Activated T-helper 1 cell treated with anti-CD3 and anti-CD28 coated beads, Interleukin-12 subunit alpha, Interleukin-12 subunit beta, Interleukin-2, Interleukin-4 antibody, amounts not matched to agents 30 ng/mL and 10 ng/mL and 1 ng/mL, durations not matched to agents 14 hours and 24 hours and 36 hours (primary cell): ENCODE measurements around the gene CCSER1. TPM values are rescaled to one million over a fixed set of nuclear protein-coding genes. Genes with fewer than 3 reads are reported as not detected.
"Not testable (repeated sequence)": the region's sequence is repeated elsewhere in the genome, so short reads cannot be mapped to it uniquely, and the experiment has no call there.

Experiments
- DNase-seq: peaks from one replicate; pipeline ENCODE4 v3.0.0; 2021; ENCODE audit warnings: low spot score
- H3K27ac Mint-ChIP-seq: one replicate; pipeline ENCODE4 v1.8.0; 2021; ENCODE audit warnings: mild to moderate bottlenecking, mixed read lengths
- H3K27me3 Mint-ChIP-seq: one replicate; pipeline ENCODE4 v1.8.0; 2022; ENCODE audit warnings: mild to moderate bottlenecking, moderate library complexity, mixed read lengths; ENCODE audit not compliant: insufficient read depth
- H3K36me3 Mint-ChIP-seq: one replicate; pipeline ENCODE4 v1.8.0; 2021; ENCODE audit warnings: low read depth, mixed read lengths
- H3K4me1 Mint-ChIP-seq: one replicate; pipeline ENCODE4 v1.8.0; 2021; ENCODE audit warnings: low read depth, mixed read lengths
- H3K4me3 Mint-ChIP-seq: one replicate; pipeline ENCODE4 v1.8.0; 2021; ENCODE audit warnings: mild to moderate bottlenecking, moderate library complexity, mixed read lengths
- H3K9me3 Mint-ChIP-seq: one replicate; pipeline ENCODE4 v1.8.0; 2021; ENCODE audit warnings: mixed read lengths
- intact Hi-C: fragments of 100-400 bp; cut with micrococcal nuclease; formaldehyde crosslinking; loops from one replicate; pipeline ENCODE4 v1.15.1; 2024
- total RNA-seq: library from RNA; stranded (reverse); gene quantifications from 2 replicates; pipeline ENCODE4 v1.2.3, GENCODE V29; 2022

The CCSER1 gene
- total RNA-seq, 1 donor from 2014 or later: not detected

DNA sequence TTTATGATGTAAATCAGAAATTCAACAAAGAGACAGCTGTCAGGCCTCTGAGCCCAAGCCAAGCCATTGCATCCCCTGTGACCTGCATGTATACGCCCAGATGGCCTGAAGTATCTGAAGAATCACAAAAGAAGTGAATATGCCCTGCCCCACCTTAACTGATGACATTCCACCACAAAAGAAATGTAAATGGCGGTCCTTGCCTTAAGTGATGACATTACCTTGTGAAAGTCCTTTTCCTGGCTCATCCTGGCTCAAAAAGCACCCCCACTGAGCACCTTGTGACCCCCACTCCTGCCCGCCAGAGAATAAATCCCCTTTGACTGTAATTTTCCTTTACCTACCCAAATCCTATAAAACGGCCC is 1496.4 kb downstream of the CCSER1 start:
- H3K9me3 Mint-ChIP-seq: peaks cover 34% of the 10 kb centered on the region
- H3K36me3 Mint-ChIP-seq, H3K27me3 Mint-ChIP-seq, H3K4me1 Mint-ChIP-seq, intact Hi-C loops, H3K27ac Mint-ChIP-seq, DNase-seq, H3K4me3 Mint-ChIP-seq: not testable (repeated sequence)

DNA sequence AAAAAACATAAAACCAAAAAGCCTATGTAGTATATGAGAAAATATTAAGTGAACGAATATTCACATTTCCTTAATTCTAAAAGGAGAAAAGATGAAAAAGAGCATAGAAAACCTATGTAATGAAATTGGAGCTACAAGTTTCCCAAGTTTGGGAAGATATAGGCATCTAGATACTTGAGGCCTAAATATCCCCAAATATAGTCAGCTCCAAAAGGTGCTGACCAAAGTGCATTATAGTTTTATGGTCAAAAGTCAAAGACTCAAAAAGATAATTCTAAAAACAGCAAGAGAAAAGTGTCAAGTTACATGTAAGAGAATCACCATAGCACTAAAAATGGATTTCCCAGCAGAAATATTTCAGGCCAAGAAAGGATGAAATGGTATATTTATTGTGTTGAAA is 1502.9 kb downstream of the CCSER1 start:
- H3K4me1 Mint-ChIP-seq: no peaks in the 10 kb centered on the region
- intact Hi-C loops: no loop called here
- no peak overlapping the region for H3K4me3 Mint-ChIP-seq
- H3K9me3 Mint-ChIP-seq: peaks cover 15% of the 10 kb centered on the region
- no peak overlapping the region for H3K27ac Mint-ChIP-seq
- H3K36me3 Mint-ChIP-seq: no peaks in the 10 kb centered on the region
- no peak for DNase-seq
- H3K27me3 Mint-ChIP-seq: no peaks in the 10 kb centered on the region

DNA sequence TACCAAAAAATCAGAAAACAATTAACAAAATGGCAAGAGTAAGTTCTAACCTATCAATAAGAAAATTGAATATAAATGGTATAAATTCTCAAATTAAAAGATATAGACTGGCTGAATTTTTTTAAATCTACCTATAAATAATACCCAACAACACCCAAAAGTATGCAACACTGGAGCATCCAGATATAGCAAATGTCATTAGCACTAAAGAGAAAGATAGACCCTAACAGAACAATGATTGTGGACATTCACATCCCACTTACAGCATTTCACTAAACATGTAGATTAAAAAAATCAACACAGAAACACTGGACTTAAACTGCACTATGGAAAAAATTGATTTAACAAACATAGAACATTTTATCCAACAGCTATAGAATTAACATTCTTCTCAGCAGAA is 1503.6 kb downstream of the CCSER1 start:
- DNase-seq: no peak
- no peak overlapping the region for H3K4me3 Mint-ChIP-seq
- H3K4me1 Mint-ChIP-seq: no peaks in the 10 kb centered on the region
- intact Hi-C loops: no loop called here
- no peaks in the 10 kb centered on the region for H3K36me3 Mint-ChIP-seq
- peaks cover 10% of the 10 kb centered on the region for H3K9me3 Mint-ChIP-seq
- no peaks in the 10 kb centered on the region for H3K27me3 Mint-ChIP-seq
- no peak overlapping the region for H3K27ac Mint-ChIP-seq

DNA sequence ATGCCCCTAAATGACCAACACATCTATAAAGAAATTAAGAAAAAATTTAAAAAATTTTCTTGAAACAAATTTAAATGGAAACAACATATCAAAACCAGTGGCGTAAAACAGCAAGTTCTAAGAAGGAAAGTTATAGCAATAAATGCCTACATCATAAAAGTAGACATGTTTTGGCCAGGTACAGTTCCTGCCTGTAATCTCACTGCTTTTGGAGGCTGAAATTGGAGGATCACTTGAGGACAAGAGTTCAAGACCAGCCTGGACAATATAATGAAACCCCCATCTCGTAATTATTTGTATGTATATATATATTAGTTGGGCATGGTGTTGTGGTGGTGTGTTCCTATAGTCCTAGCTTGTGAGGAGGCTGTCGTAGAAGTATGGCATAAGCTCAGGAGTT is 1504.1 kb downstream of the CCSER1 start:
- H3K4me1 Mint-ChIP-seq: no peaks in the 10 kb centered on the region
- H3K9me3 Mint-ChIP-seq: peaks cover 10% of the 10 kb centered on the region
- no peaks in the 10 kb centered on the region for H3K27me3 Mint-ChIP-seq
- no peaks in the 10 kb centered on the region for H3K36me3 Mint-ChIP-seq
- DNase-seq: no peak
- intact Hi-C loops: no loop called here
- H3K27ac Mint-ChIP-seq: no peak overlapping the region
- no peak overlapping the region for H3K4me3 Mint-ChIP-seq

DNA sequence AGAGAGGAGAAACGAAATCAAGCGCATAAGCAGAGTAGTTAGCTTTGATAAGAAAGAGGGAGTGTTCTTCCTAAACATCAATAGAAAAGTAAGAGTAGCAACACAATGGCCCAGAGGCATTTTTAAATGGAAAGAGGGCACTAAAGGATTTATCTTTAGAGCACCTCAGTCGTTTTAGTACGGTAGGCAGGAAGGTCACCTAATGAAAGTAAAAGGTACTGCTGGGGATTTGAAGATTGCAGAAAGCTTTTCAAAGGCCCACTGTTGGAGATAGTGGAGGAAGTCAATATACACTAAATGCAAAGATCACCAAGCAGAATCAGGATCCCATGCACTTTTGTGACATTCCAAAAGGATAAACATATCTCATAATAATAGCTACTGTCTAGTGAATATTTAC is 1508.9 kb downstream of the CCSER1 start:
- intact Hi-C loops: no loop called here
- H3K27ac Mint-ChIP-seq: no peak overlapping the region
- no peaks in the 10 kb centered on the region for H3K27me3 Mint-ChIP-seq
- no peak overlapping the region for H3K4me3 Mint-ChIP-seq
- DNase-seq: no peak
- no peaks in the 10 kb centered on the region for H3K36me3 Mint-ChIP-seq
- no peaks in the 10 kb centered on the region for H3K9me3 Mint-ChIP-seq
- H3K4me1 Mint-ChIP-seq: no peaks in the 10 kb centered on the region

Other genes starting within 250 kb of the CCSER1 start
- not detected in 2 replicates for gene MMRN1, start 232.5 kb upstream of the CCSER1 start, total RNA-seq